NCI-H2029 treated with DMSO at 0.1 percent for 48 hours (cell line): ENCODE results near the gene ANKLE2.
"Not testable (repeated sequence)": the region's sequence is repeated elsewhere in the genome, so short reads cannot be mapped to it uniquely, and the experiment has no call there.

Experiments used
- DNase-seq: peaks from one replicate; lab custom pipeline; 2025; lab: John Stamatoyannopoulos, UW

ANKLE2 gene

GRCh38 chr12:132761032-132761920, at the start of gene ANKLE2:
TSS of gene ANKLE2 (minus strand) at chr12:132761832. CDS start at chr12:132761798, 34 bp downstream.
- peak; percentile 2 for DNase-seq

- DNase-seq: not testable (repeated sequence)
Measured at GRCh38 chr12:132809391-132809790, 47.8 kb upstream of the ANKLE2 start.

- no peak for DNase-seq
Measured at GRCh38 chr12:132807295-132808092, 45.9 kb upstream of the ANKLE2 start.

- DNase-seq: no peak
Measured at GRCh38 chr12:132806857-132807256, 45.2 kb upstream of the ANKLE2 start.

- DNase-seq: no peak
Measured at GRCh38 chr12:132804426-132804861, 42.8 kb upstream of the ANKLE2 start.

GRCh38 chr12:132803888-132804287, 42.3 kb upstream of the ANKLE2 start:
- no peak for DNase-seq

GRCh38 chr12:132803125-132803524, 41.5 kb upstream of the ANKLE2 start:
- DNase-seq: no peak

GRCh38 chr12:132801741-132802140, 40.1 kb upstream of the ANKLE2 start:
- DNase-seq: no peak

GRCh38 chr12:132798836-132799235, 37.2 kb upstream of the ANKLE2 start:
- DNase-seq: no peak

- no peak for DNase-seq
Measured at GRCh38 chr12:132797820-132798570, 36.4 kb upstream of the ANKLE2 start.

GRCh38 chr12:132795847-132796246, 34.2 kb upstream of the ANKLE2 start:
- DNase-seq: no peak

- DNase-seq: not testable (repeated sequence)
Measured at GRCh38 chr12:132791940-132792339, 30.3 kb upstream of the ANKLE2 start.

- DNase-seq: no peak
Measured at GRCh38 chr12:132789099-132789471, 27.5 kb upstream of the ANKLE2 start.

- no peak for DNase-seq
Measured at GRCh38 chr12:132788375-132789098, 26.9 kb upstream of the ANKLE2 start.

GRCh38 chr12:132787877-132788276, 26.2 kb upstream of the ANKLE2 start:
- DNase-seq: no peak

- DNase-seq: no peak
Measured at GRCh38 chr12:132786192-132786591, 24.6 kb upstream of the ANKLE2 start.

- no peak for DNase-seq
Measured at GRCh38 chr12:132784580-132784979, 22.9 kb upstream of the ANKLE2 start.

- no peak for DNase-seq
Measured at GRCh38 chr12:132783917-132784531, 22.4 kb upstream of the ANKLE2 start.

GRCh38 chr12:132781938-132782337, 20.3 kb upstream of the ANKLE2 start:
- no peak for DNase-seq

- DNase-seq: no peak
Measured at GRCh38 chr12:132779781-132780353, 18.2 kb upstream of the ANKLE2 start.

GRCh38 chr12:132777614-132778013, 16.0 kb upstream of the ANKLE2 start:
- DNase-seq: no peak
